Thoracic aorta (tissue), 2 donors: ENCODE results near the gene RSPO1. TPM values are rescaled to one million over a fixed set of nuclear protein-coding genes. Genes with fewer than 3 reads are reported as not detected.

ENCODE experiments used
- ATAC-seq: fragments of 150-250 bp; one replicate; pipeline ENCODE4 v1.8.0; 2017; ENCODE audit warnings: low read depth; ENCODE audit not compliant: insufficient number of reproducible peaks, low FRiP score
- DNase-seq: peaks from one replicate; pipeline ENCODE4 v3.0.0-alpha.2; 2020; ENCODE audit warnings: low spot score
- H3K27ac ChIP-seq, 2 donors: fragments of 200-600 bp; sonication (generic); 1 replicate in 1 of 2; 2 replicates in 1 of 2; pipeline ENCODE4 v1.5.1; 2016; ENCODE audit warnings: mild to moderate bottlenecking in 2 of 2, moderate library complexity in 2 of 2
- H3K27me3 ChIP-seq: fragments of 200-600 bp; sonication (generic); replicated peaks from 2 replicates; pipeline ENCODE4 v1.6.0; 2016; ENCODE audit warnings: mild to moderate bottlenecking; ENCODE audit not compliant: insufficient read depth
- H3K36me3 ChIP-seq: fragments of 200-600 bp; sonication (generic); one replicate; pipeline ENCODE4 v1.5.1; 2016
- H3K4me1 ChIP-seq, 2 donors: fragments of 200-600 bp; sonication (generic); 1 replicate in 1 of 2; 2 replicates in 1 of 2; pipeline versions ENCODE4 v1.5.1 to v1.6.0; 2016; ENCODE audit warnings: low read depth in 2 of 2, mild to moderate bottlenecking in 1 of 2; ENCODE audit not compliant: control insufficient read depth in 1 of 2
- H3K4me3 ChIP-seq: fragments of 200-600 bp; sonication (generic); 2 replicates; pipeline ENCODE4 v1.5.1; 2016; ENCODE audit warnings: mild to moderate bottlenecking
- H3K9me3 ChIP-seq: fragments of 200-600 bp; sonication (generic); 2 replicates; pipeline ENCODE4 v1.5.1; 2016
- CTCF ChIP-seq: fragments of 200-600 bp; sonication (generic); IDR thresholded peaks from one replicate; pipeline ENCODE4 v1.5.1; 2019; ENCODE audit warnings: antibody characterized with exemption
- total RNA-seq, 2 donors: library from RNA; depleted of rRNA; stranded (reverse); fragments of >200 nt; gene quantifications; one replicate each; pipeline versions ENCODE4 v1.1.0 to v1.2.3, GENCODE V29; 2016

RSPO1 gene
- total RNA-seq, 2 donors from 2014 or later = 0.42 to 0.95 TPM

GRCh38 chr1:37609002-37609401 lies 25.7 kb downstream of the RSPO1 start:
- no peak overlapping the region for H3K27ac ChIP-seq
- no peaks in the 10 kb centered on the region for H3K36me3 ChIP-seq
- H3K4me1 ChIP-seq = no peaks in the 10 kb centered on the region
- DNase-seq = no peak
- TF ChIP-seq CTCF = no peak
- no peaks in the 10 kb centered on the region for H3K9me3 ChIP-seq
- no peak for ATAC-seq
- no peak overlapping the region for H3K4me3 ChIP-seq
- no peaks in the 10 kb centered on the region for H3K27me3 ChIP-seq

- TF ChIP-seq CTCF = no peak
- Histone ChIP-seq H3K27ac (peak overlapping the region in 1 of 2 donors; percentile 19), H3K27me3 (no peaks in the 10 kb centered on the region), H3K4me1 (no peaks in the 10 kb centered on the region), H3K36me3 (no peaks in the 10 kb centered on the region), H3K4me3 (no peak overlapping the region), H3K9me3 (no peaks in the 10 kb centered on the region)
- ATAC-seq = no peak
- no peak for DNase-seq
Measured at GRCh38 chr1:37606481-37607263, 28.0 kb downstream of the RSPO1 start.

- Histone ChIP-seq H3K9me3 (no peaks in the 10 kb centered on the region), H3K4me3 (no peak overlapping the region), H3K27me3 (no peaks in the 10 kb centered on the region), H3K27ac (peak overlapping the region in 1 of 2 donors; percentile 19), H3K4me1 (no peaks in the 10 kb centered on the region), H3K36me3 (no peaks in the 10 kb centered on the region)
- DNase-seq = no peak
- TF ChIP-seq CTCF = no peak
- no peak for ATAC-seq
Measured at GRCh38 chr1:37605806-37606474, 28.8 kb downstream of the RSPO1 start.

- DNase-seq (no peak), ATAC-seq (no peak)
- H3K4me3 ChIP-seq = no peak overlapping the region
- no peaks in the 10 kb centered on the region for H3K27me3 ChIP-seq
- H3K27ac ChIP-seq = no peak overlapping the region
- H3K36me3 ChIP-seq = no peaks in the 10 kb centered on the region
- no peak for TF ChIP-seq CTCF
- no peaks in the 10 kb centered on the region for H3K9me3 ChIP-seq
- H3K4me1 ChIP-seq = no peaks in the 10 kb centered on the region
Measured at GRCh38 chr1:37605061-37605650, 29.5 kb downstream of the RSPO1 start.
